ENCODE measurements around the gene GAA.

GAA gene

DNA sequence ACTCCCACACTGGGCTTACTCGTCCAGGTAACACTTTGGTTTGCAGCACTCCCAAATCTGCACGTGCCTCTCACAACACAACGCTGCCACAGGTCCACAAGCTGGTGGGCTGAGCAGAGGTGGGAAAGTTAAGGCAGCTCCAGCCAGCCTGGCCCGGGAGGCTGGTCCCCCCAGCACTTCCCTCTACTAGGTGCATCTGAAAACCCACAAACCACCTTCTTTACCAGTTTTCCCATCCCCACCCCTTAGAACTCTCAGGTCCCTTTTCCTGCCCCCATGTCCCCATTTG is 1.4 kb upstream of the GAA start:
- no peak for TF ChIP-seq CTCF (IDR thresholded peaks at IDR 0.05; ENCODE audit: low read depth, low read length)
- no peak overlapping the region for H3K4me3 ChIP-seq (ENCODE audit: low read depth, low read length)

GRCh38 chr17:80101946-80102663 is 724 bp downstream of the GAA start:
- TF ChIP-seq CTCF (IDR thresholded peaks at IDR 0.05; ENCODE audit: low read depth, low read length), result no peak
- peak overlapping the region; percentile 88 for H3K4me3 ChIP-seq (ENCODE audit: low read depth, low read length)

DNA sequence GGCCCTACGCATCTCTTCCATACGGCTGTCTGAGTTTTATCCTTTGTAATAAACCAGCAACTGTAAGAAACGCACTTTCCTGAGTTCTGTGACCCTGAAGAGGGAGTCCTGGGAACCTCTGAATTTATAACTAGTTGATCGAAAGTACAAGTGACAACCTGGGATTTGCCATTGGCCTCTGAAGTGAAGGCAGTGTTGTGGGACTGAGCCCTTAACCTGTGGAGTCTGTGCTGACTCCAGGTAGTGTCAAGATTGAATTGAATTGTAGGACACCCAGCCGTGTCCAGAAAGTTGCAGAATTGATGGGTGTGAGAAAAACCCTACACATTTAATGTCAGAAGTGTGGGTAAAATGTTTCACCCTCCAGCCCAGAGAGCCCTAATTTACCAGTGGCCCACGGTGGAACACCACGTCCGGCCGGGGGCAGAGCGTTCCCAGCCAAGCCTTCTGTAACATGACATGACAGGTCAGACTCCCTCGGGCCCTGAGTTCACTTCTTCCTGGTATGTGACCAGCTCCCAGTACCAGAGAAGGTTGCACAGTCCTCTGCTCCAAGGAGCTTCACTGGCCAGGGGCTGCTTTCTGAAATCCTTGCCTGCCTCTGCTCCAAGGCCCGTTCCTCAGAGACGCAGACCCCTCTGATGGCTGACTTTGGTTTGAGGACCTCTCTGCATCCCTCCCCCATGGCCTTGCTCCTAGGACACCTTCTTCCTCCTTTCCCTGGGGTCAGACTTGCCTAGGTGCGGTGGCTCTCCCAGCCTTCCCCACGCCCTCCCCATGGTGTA is 1.5 kb downstream of the GAA start:
- no peak for TF ChIP-seq CTCF (IDR thresholded peaks at IDR 0.05; ENCODE audit: low read depth, low read length)
- no peak overlapping the region; the same call in 1 of the 2 replicates for H3K4me3 ChIP-seq (ENCODE audit: low read depth, low read length)

DNA sequence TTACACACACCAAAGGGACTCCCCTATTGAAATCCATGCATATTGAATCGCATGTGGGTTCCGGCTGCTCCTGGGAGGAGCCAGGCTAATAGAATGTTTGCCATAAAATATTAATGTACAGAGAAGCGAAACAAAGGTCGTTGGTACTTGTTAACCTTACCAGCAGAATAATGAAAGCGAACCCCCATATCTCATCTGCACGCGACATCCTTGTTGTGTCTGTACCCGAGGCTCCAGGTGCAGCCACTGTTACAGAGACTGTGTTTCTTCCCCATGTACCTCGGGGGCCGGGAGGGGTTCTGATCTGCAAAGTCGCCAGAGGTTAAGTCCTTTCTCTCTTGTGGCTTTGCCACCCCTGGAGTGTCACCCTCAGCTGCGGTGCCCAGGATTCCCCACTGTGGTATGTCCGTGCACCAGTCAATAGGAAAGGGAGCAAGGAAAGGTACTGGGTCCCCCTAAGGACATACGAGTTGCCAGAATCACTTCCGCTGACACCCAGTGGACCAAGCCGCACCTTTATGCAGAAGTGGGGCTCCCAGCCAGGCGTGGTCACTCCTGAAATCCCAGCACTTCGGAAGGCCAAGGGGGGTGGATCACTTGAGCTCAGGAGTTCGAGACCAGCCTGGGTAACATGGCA is 2.2 kb downstream of the GAA start:
- TF ChIP-seq CTCF (IDR thresholded peaks at IDR 0.05; ENCODE audit: low read depth, low read length), result no peak
- no peak overlapping the region for H3K4me3 ChIP-seq (ENCODE audit: low read depth, low read length)

- TF ChIP-seq CTCF (IDR thresholded peaks at IDR 0.05; ENCODE audit: low read depth, low read length), result no peak
- H3K4me3 ChIP-seq (ENCODE audit: low read depth, low read length), result no peak overlapping the region
These were observed 3.1 kb downstream of the GAA start for GRCh38 chr17:80104321-80104955.

DNA sequence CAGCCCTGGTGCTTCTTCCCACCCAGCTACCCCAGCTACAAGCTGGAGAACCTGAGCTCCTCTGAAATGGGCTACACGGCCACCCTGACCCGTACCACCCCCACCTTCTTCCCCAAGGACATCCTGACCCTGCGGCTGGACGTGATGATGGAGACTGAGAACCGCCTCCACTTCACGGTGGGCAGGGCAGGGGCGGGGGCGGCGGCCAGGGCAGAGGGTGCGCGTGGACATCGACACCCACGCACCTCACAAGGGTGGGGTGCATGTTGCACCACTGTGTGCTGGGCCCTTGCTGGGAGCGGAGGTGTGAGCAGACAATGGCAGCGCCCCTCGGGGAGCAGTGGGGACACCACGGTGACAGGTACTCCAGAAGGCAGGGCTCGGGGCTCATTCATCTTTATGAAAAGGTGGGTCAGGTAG is 3.6 kb downstream of the GAA start:
- no peak for TF ChIP-seq CTCF (IDR thresholded peaks at IDR 0.05; ENCODE audit: low read depth, low read length)

More for the DNA sequence above, 3.6 kb downstream of the GAA start:
- no peak overlapping the region for H3K4me3 ChIP-seq (ENCODE audit: low read depth, low read length)

All from WI38 (cell line).